Activated naive CD8-positive, alpha-beta T cell treated with anti-CD3 and anti-CD28 coated beads, Interleukin-2, amount 10 ng/mL, durations not matched to agents 7 days and 5 days (primary cell): ENCODE results near the gene PKN2. TPM values are rescaled to one million over a fixed set of nuclear protein-coding genes. Genes with fewer than 3 reads are reported as not detected.

Source experiments
- ATAC-seq: fragments of 150-1000 bp; cut with Tn5 transposase; one replicate; pipeline ENCODE4 v1.10.0; 2021; ENCODE audit warnings: low read depth, moderate library complexity
- POLR2A ChIA-PET: fragments of 350-600 bp; sonication (Branson Sonifier 250); formaldehyde crosslinking; loops from one replicate; lab custom pipeline; 2021; ENCODE audit warnings: antibody characterized with exemption; lab: Charles Lee
- DNase-seq: peaks from one replicate; pipeline ENCODE4 v3.0.0; 2021
- H3K27ac Mint-ChIP-seq: one replicate; pipeline ENCODE4 v1.8.0; 2022; ENCODE audit warnings: mild to moderate bottlenecking, mixed read lengths
- H3K27me3 Mint-ChIP-seq: one replicate; pipeline ENCODE4 v1.8.0; 2022; ENCODE audit warnings: mild to moderate bottlenecking, moderate library complexity, mixed read lengths
- H3K36me3 Mint-ChIP-seq: one replicate; pipeline ENCODE4 v1.8.0; 2021; ENCODE audit warnings: mild to moderate bottlenecking, mixed read lengths
- H3K4me1 Mint-ChIP-seq: one replicate; pipeline ENCODE4 v1.8.0; 2021; ENCODE audit warnings: mixed read lengths
- H3K4me3 Mint-ChIP-seq: one replicate; pipeline ENCODE4 v1.8.0; 2022; ENCODE audit warnings: mild to moderate bottlenecking, moderate library complexity, mixed read lengths
- H3K9me3 Mint-ChIP-seq: one replicate; pipeline ENCODE4 v1.8.0; 2021; ENCODE audit warnings: mixed read lengths
- total RNA-seq, 2 experiments: library from RNA; stranded (reverse); gene quantifications; one replicate each; pipeline ENCODE4 v1.2.3, GENCODE V29; 2021

PKN2 gene
- total RNA-seq, 2 experiments from 2014 or later, result 32.4 to 36.7 TPM

DNA sequence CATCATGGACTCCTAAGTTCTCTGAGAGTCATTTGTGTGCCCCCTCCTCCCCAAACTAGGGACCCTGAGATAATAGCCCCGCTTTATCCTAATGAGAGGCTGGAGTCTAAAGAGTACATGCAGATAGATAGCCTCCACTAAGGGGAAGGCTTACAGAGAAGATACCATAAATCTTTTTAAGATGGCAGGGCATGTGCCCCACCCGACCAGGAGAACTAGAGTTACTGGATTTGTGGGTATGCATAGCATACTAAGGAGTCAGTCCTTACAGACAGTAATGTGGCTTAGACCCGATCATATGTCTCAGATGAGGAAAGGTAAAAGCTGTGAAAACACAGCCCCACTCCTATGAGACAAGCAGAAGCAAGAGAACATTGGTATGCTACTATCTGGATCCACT is 25.7 kb upstream of the PKN2 start:
- Mint-ChIP-seq H3K27ac (no peak overlapping the region), H3K36me3 (no peaks in the 10 kb centered on the region)

DNA sequence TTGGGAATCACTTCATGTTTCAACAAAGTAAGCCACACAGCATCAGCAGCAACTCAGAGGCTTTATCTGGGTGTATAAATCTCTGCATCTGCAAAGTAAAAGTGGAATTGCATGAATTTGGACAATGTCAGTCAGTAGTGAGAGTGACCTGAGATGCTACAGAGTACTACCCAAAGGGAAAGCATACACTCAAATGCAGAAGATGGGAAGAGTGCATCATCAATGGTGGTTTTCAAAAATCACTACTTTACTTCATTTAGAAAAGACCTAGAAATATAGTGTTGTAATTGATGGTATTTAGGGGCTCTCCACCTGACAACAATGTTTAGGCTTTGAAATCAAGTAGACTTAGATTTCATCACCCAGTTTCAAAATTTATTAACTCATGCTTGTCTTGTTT is 24.5 kb upstream of the PKN2 start:
- no peak for ATAC-seq
- Mint-ChIP-seq H3K9me3 (no peaks in the 10 kb centered on the region), H3K4me1 (peaks cover 25% of the 10 kb centered on the region), H3K4me3 (no peak overlapping the region), H3K27me3 (no peaks in the 10 kb centered on the region), H3K36me3 (no peaks in the 10 kb centered on the region), H3K27ac (no peak overlapping the region)
- POLR2A ChIA-PET, result interaction anchor here (5.0 kb wide), 1 partner anchor 25 kb away, joined by 60 read pairs; the partner anchor contains the start of gene PKN2
- DNase-seq, result no peak

More for the DNA sequence above, 25.7 kb upstream of the PKN2 start:
- DNase-seq, result no peak
- peaks cover 25% of the 10 kb centered on the region for H3K4me1 Mint-ChIP-seq
- H3K27me3 Mint-ChIP-seq, result no peaks in the 10 kb centered on the region
- H3K9me3 Mint-ChIP-seq, result no peaks in the 10 kb centered on the region
- ATAC-seq, result no peak
- POLR2A ChIA-PET, result interaction anchor here (5.0 kb wide), 1 partner anchor 26 kb away, joined by 60 read pairs; the partner anchor contains the start of gene PKN2
- H3K4me3 Mint-ChIP-seq, result no peak overlapping the region

- Mint-ChIP-seq H3K4me3 (peak overlapping the region; percentile 72), H3K36me3 (no peaks in the 10 kb centered on the region), H3K4me1 (peaks cover 21% of the 10 kb centered on the region), H3K27ac (peak overlapping the region; percentile 83), H3K27me3 (no peaks in the 10 kb centered on the region), H3K9me3 (no peaks in the 10 kb centered on the region)
- DNase-seq, result no peak
- peak; percentile 67 for ATAC-seq
- POLR2A ChIA-PET, result interaction anchor here (5.0 kb wide), 1 partner anchor 23 kb away, joined by 60 read pairs; the partner anchor contains the start of gene PKN2
These were observed 22.9 kb upstream of the PKN2 start for GRCh38 chr1:88661188-88661587.

- ATAC-seq, result no peak
- POLR2A ChIA-PET, result interaction anchor here (0.5 to 5.0 kb wide), 2 partner anchors 22 to 162 kb away, joined by 4 to 60 read pairs; partner anchors contain the start of gene PKN2
- Mint-ChIP-seq H3K36me3 (no peaks in the 10 kb centered on the region), H3K4me1 (peaks cover 21% of the 10 kb centered on the region), H3K4me3 (no peak overlapping the region), H3K27me3 (no peaks in the 10 kb centered on the region), H3K27ac (peak overlapping the region; percentile 83), H3K9me3 (no peaks in the 10 kb centered on the region)
- DNase-seq, result no peak
These were observed 21.9 kb upstream of the PKN2 start for GRCh38 chr1:88661951-88662699.

GRCh38 chr1:88662723-88663122 is 21.4 kb upstream of the PKN2 start:
- no peak for DNase-seq
- Mint-ChIP-seq H3K4me1 (peaks cover 21% of the 10 kb centered on the region), H3K4me3 (no peak overlapping the region), H3K27me3 (peaks cover 1% of the 10 kb centered on the region), H3K36me3 (no peaks in the 10 kb centered on the region), H3K27ac (no peak overlapping the region), H3K9me3 (no peaks in the 10 kb centered on the region)
- POLR2A ChIA-PET, result interaction anchor here (5.0 kb wide), 1 partner anchor 22 kb away, joined by 60 read pairs; the partner anchor contains the start of gene PKN2
- ATAC-seq, result no peak

DNA sequence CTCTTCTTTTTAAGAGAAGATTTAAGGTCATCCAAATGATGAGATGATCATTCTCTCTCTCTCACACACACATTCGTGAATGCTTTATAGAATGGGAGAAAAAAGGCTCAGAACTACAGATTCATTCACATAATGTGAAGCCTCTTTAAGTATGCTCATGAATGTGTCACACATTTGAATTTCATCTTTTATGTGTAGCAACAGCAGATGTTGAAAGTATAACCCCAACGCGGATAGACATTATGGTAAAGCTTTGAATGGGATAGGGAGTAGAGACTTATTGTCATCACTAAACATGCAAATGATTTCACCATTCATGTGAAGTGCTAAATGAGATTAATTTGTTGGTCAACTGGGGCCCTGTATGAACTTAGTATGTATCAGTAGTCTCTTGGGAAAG is 15.7 kb upstream of the PKN2 start:
- Mint-ChIP-seq H3K4me3 (no peak overlapping the region), H3K36me3 (no peaks in the 10 kb centered on the region), H3K9me3 (no peaks in the 10 kb centered on the region), H3K27me3 (peaks cover 24% of the 10 kb centered on the region), H3K27ac (no peak overlapping the region), H3K4me1 (no peaks in the 10 kb centered on the region)
- ATAC-seq (no peak), DNase-seq (no peak)
- POLR2A ChIA-PET, result interaction anchor here (1.0 kb wide), 1 partner anchor 16 kb away, joined by 3 read pairs; the partner anchor contains the start of gene PKN2

GRCh38 chr1:88670462-88670861 is 13.6 kb upstream of the PKN2 start:
- ATAC-seq (no peak), DNase-seq (no peak)
- no peak overlapping the region for H3K27ac Mint-ChIP-seq
- H3K4me1 Mint-ChIP-seq, result no peaks in the 10 kb centered on the region
- no peak overlapping the region for H3K4me3 Mint-ChIP-seq
- no peaks in the 10 kb centered on the region for H3K36me3 Mint-ChIP-seq
- peaks cover 26% of the 10 kb centered on the region for H3K27me3 Mint-ChIP-seq
- POLR2A ChIA-PET, result no interaction called here
- no peaks in the 10 kb centered on the region for H3K9me3 Mint-ChIP-seq

GRCh38 chr1:88673446-88673845 is 10.6 kb upstream of the PKN2 start:
- no peak overlapping the region for H3K4me3 Mint-ChIP-seq
- ATAC-seq (no peak), DNase-seq (no peak)
- H3K4me1 Mint-ChIP-seq, result peaks cover 1% of the 10 kb centered on the region
- no peaks in the 10 kb centered on the region for H3K9me3 Mint-ChIP-seq
- POLR2A ChIA-PET, result interaction anchor here (1.0 kb wide), 1 partner anchor 11 kb away, joined by 3 read pairs; the partner anchor contains the start of gene PKN2
- peaks cover 19% of the 10 kb centered on the region for H3K27me3 Mint-ChIP-seq
- no peaks in the 10 kb centered on the region for H3K36me3 Mint-ChIP-seq
- no peak overlapping the region for H3K27ac Mint-ChIP-seq

- POLR2A ChIA-PET, result no interaction called here
- Mint-ChIP-seq H3K4me3 (no peak overlapping the region), H3K27ac (no peak overlapping the region), H3K9me3 (no peaks in the 10 kb centered on the region), H3K4me1 (peaks cover 14% of the 10 kb centered on the region), H3K36me3 (no peaks in the 10 kb centered on the region), H3K27me3 (peaks cover 1% of the 10 kb centered on the region)
- ATAC-seq (no peak), DNase-seq (no peak)
These were observed 5.7 kb upstream of the PKN2 start for GRCh38 chr1:88678405-88678804.

- Mint-ChIP-seq H3K4me3 (no peak overlapping the region), H3K36me3 (peaks cover 4% of the 10 kb centered on the region), H3K27ac (no peak overlapping the region), H3K9me3 (no peaks in the 10 kb centered on the region), H3K27me3 (no peaks in the 10 kb centered on the region), H3K4me1 (peaks cover 14% of the 10 kb centered on the region)
- DNase-seq, result no peak
- POLR2A ChIA-PET, result no interaction called here
- ATAC-seq, result no peak
These were observed 3.6 kb upstream of the PKN2 start for GRCh38 chr1:88680471-88680870.

GRCh38 chr1:88680911-88681622 is 3.0 kb upstream of the PKN2 start:
- POLR2A ChIA-PET, result no interaction called here
- ATAC-seq, result no peak
- no peaks in the 10 kb centered on the region for H3K9me3 Mint-ChIP-seq
- H3K27ac Mint-ChIP-seq, result no peak overlapping the region
- peaks cover 4% of the 10 kb centered on the region for H3K36me3 Mint-ChIP-seq
- no peaks in the 10 kb centered on the region for H3K27me3 Mint-ChIP-seq
- no peak overlapping the region for H3K4me3 Mint-ChIP-seq
- DNase-seq, result no peak
- peaks cover 15% of the 10 kb centered on the region for H3K4me1 Mint-ChIP-seq

GRCh38 chr1:88684482-88685258 is 597 bp downstream of the PKN2 start:
- POLR2A ChIA-PET, result interaction anchor here (0.7 to 3.3 kb wide), 17 partner anchors 9 to 1770 kb away, joined by 3 to 60 read pairs (median 5); partner anchors contain the start of genes GBP1, GTF2B, HS2ST1 and SELENOF
- Mint-ChIP-seq H3K9me3 (no peaks in the 10 kb centered on the region), H3K27ac (peak overlapping the region; percentile 95), H3K4me1 (peaks cover 15% of the 10 kb centered on the region), H3K4me3 (peak overlapping the region; percentile 98), H3K36me3 (peaks cover 4% of the 10 kb centered on the region), H3K27me3 (no peaks in the 10 kb centered on the region)
- ATAC-seq (peak; percentile 40), DNase-seq (peak; percentile 76)

DNA sequence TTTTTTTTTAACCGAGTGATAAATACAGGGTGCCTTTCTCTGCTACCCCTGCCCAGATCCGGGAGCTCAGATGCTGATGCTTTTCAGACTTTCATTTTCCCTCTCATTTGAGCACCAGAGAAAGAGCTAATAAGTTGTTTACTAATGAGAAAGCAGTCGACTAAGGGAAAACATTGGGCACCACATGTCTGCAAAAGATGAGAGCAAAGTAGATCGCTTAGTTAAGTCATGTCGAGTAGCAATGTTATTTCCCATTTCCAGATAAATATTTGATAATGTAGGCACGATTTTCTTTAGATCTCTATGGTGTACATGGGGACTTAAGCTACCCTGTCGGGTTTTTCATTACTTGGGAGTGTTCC is 1.2 kb downstream of the PKN2 start:
- Mint-ChIP-seq H3K4me1 (peaks cover 15% of the 10 kb centered on the region), H3K27ac (peak overlapping the region; percentile 95), H3K27me3 (no peaks in the 10 kb centered on the region), H3K4me3 (peak overlapping the region; percentile 98), H3K9me3 (no peaks in the 10 kb centered on the region), H3K36me3 (peaks cover 4% of the 10 kb centered on the region)
- ATAC-seq (no peak), DNase-seq (no peak)
- POLR2A ChIA-PET, result interaction anchor here (0.7 to 3.3 kb wide), 9 partner anchors 9 to 1063 kb away, joined by 3 to 60 read pairs (median 7); partner anchors contain the start of genes GBP1 and GTF2B
